HG03066 (cell line): ENCODE data around the gene DDX54.

Experiments used
- ATAC-seq: cut with Tn5 transposase; IDR thresholded peaks from one replicate; pipeline ENCODE4 v1.9.1; 2021; ENCODE audit warnings: low read depth; ENCODE audit not compliant: unreplicated experiment

The DDX54 gene

DNA sequence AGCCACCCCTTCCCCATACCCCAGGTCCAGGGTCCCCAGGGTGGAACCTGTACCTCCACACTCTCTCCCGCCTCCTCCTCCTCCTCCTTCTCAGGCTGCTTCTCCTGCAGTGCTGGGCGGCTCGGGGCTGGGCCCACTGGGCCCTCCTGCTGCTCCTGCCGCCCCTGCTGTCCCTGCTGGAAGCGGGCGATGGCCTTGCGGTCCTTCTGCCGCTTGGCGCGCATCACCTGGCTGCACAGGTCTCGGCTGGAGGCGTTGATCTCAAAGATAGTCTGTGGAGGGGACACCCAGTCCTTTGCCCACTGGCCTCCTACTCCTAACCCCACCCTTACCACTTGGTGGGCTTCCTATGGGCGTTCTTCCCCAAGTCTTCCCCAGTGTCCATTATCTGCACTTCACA, 21.3 kb downstream of the DDX54 start:
- ATAC-seq: no peak

- ATAC-seq: no peak
These were observed 22.3 kb downstream of the DDX54 start for GRCh38 chr12:113163030-113163360.

DNA sequence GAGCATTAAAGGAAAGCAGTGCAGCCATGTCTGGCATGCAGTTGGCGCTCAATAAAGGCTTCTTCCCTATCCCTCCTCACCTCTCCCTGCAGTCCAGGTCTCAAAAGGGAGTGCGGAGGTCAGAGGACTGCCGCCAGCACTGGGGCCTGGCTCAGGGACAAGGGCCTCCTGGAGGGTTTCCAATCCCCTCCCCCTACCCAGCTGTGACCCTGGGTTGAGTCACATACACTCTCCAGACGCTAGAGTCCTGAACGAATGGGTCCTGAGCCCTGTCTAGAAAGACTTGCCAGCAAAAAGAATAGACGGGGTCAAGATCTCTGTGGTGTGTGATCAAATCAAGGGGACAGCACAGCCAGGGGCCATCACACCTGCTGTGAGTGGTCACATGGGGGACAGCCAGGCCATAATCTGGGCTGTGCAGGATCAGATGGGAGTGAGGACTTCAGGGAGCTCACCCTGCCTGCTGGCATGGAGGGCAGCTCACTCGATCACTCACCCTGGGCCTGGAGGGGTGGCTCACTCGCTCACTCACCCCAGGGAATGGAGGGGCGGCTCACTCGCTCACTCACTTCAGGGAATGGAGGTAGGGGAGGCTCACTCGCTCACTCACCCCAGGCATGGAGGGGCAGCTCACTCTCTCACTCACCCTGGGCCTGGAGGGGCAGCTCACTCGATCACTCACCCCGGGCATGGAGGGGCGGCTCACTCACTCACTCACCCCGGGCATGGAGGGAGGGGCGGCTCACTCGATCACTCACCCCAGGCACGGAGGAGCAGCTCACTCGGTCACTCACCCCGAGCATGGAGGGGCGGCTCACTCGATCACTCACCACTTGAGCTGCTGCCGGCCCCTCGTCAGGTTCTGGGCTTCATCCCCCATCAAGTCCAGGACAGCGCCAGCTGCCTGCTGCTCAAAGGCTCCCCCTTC, 22.9 kb downstream of the DDX54 start:
- no peak for ATAC-seq

- ATAC-seq: no peak
These were observed 23.8 kb downstream of the DDX54 start for GRCh38 chr12:113161415-113162016.

DNA sequence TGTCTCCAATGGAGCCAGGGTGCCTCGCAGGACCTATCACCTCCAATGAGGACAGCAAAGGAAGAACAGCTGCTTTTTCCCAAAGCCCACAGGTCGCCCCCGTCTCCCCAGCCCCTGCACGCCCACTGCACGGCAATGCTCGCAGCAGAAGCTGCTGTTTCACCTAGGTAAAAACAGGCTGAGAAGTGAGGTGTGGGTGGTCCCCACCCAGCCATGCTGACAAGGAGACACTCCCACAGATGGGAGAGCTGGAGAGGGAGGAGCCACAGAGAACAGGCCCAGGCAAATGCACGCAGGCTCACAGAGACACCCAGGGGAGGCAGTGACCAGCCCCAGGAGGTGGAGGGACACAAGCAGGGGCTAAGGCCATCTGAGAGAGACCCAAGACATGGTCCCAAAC, 25.3 kb downstream of the DDX54 start:
- ATAC-seq: no peak

DNA sequence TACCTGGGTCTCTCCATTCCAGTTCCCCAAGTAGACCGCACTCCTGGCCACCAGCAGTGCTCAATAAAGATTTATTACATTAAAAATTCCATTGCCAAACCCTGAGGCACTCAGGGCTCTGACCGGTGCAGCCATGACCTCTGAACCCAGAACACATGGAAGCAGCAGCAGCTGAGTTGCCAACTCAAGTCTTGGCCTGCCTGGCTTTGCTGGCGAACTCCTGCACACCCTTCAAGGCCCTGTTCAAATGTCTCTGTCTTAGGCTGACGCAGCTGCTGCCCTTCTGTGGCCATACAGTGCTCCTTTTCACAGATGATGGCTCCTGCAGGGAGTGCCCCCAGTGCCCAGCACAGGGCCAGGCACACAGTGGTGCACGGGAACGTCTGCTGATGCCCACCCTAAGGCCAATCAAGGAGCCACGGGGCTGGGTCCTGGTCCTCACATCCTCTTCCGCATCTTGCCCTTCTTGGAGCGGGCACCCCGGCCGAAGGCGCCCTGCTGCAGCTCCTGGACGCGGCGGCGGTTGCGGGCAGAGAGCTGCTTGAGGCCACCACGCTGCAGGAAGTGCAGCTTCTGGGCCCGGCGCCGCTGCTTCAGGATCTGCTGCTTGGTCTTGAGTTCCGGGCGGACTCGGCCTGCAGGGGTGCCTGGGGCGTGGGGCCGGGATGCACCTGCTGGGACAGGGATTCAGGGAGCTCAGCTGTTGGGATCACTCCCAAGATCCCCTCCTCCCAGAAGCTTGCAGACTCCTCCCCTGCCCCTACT, 26.7 kb downstream of the DDX54 start:
- no peak for ATAC-seq

DNA sequence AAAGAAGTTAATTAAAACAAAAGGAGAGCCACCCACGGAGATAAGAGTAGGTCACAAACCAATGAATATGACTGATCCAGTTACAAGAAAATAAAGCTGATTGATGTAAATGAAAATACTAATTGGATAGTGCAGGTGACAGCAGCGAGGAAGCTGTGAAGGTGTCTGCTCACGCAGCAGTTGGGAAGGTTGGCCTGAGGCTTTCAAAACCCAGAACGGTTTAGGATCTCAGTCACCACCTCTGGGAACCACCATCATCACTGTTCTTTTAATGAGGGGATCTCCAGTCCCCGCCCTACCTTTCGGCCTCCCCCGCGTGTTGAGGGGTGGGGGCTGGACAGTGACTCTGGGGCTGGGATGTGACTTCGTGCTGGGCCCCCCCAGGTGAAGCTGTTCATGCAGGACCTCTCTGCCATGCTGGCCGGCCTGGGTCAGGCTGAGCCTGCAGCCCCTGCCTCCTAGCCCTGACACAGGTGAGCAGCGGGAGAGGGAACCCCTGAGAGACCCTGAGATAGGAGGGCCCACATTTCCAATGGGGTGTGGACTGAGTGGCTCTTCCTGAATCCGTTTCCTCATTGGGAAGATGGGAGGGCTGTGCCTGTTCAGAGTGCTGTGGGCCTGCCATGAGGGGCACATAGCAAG, 27.9 kb downstream of the DDX54 start:
- ATAC-seq: no peak

DNA sequence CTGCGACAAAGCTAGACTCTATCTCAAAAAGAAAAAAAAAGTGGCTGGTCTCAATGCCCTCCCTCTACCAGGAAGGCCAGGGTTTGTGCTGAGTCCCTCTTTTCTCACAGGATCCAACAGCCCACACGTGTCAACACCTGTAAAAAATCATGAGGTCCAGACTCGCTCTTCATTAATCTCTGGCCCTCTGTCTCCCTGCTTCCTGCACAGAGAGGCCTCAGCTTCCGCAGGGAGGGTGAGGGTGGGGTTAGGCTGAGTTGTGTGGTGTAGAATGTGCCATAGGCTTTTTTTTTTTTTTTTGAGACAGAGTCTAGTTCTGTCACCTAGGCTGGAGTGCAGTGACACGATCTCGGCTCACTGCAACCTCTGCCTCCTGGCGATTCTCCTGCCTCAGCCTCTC, 29.6 kb downstream of the DDX54 start:
- no peak for ATAC-seq

GRCh38 chr12:113155060-113155459, 30.2 kb downstream of the DDX54 start:
- ATAC-seq: no peak

- no peak for ATAC-seq
These were observed 30.8 kb downstream of the DDX54 start for GRCh38 chr12:113154351-113154973.

DNA sequence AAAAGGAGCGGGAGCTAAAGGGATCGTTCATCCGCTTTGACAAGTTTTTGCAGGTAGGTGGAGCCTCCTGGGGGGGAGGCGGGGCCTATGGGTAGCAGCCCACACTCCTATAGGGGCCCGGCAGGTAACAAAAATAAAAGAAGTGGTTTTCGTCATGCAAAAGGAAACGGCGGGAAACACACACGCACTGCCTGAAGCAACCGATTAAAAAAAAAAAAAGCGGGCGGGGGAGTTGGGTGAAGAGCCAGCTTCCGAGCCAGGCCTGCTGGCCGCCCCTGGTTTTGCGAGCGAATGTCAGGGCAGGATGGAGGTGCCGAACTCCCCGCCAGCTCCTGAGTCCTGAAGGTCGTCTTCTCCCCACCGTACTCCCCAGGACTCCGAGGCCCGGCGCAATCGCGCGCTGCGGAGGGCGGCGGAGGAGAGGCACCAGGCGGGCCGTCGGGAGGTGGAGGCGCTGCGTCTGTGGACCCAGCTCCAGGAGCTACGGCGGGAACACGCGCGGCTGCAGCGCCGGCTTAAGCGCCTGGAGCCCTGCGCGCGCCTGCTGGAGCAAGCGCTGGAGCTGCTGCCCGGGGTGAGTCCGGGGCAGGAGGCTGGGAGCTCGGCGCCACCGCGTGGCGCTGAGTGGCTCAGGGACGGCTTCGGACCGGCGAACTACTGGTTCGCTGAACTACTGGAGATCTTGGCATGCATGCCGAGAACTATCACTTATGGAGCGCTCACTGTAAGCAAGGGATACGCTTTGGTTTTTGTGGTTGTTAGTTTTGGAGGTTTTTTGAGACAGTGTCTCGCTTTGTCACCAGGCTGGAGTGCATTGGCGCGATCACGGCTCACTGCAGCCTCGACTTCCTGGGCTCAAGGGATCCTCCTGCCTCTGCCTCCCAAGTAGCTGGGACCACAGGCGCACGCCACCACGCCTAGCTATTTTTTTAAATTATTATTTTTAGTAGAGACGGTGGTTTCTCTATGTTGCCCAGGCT, 32.2 kb downstream of the DDX54 start:
- no peak for ATAC-seq

DNA sequence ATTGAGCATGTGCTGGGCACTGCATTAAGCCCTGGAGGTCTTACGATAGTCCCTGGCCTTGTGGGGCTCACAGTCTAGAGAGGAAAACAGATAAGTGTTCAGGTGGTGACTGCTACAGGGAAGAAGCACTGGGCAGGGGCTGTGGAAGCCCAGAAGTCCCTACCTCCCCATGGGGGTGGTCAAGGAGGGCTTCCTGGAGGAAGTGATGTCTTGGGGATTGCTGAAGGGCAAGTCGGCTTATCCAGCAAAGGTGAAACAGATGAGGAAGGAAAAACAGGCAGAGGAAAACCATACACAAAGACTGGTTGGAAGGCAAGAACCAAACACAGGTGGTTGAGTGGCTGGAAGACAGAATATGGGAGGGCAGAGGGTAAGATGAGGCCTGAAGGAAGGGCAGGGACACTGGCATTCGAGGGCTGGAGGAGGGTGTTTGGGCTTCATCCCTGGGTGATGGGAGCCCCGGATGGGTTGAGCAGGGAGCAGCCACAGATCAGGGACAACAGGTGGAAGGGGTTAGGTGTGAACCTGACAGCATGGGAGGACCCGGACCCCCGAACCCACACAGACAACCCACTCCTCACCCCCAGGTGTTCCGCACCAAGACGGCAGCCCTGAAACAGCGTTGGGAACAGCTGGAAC, 33.0 kb downstream of the DDX54 start:
- ATAC-seq: no peak

- ATAC-seq: no peak
These were observed 33.6 kb downstream of the DDX54 start for GRCh38 chr12:113151655-113152054.

GRCh38 chr12:113149361-113150150, 35.7 kb downstream of the DDX54 start, which contains the start of gene CFAP73:
TSS of gene CFAP73 (plus strand) at chr12:113149724. CDS start at chr12:113149858, 134 bp downstream.
- no peak for ATAC-seq

GRCh38 chr12:113146999-113147398, 38.3 kb downstream of the DDX54 start:
- ATAC-seq: no peak

- no peak for ATAC-seq
These were observed 39.3 kb downstream of the DDX54 start for GRCh38 chr12:113145720-113146551.

GRCh38 chr12:113144806-113145205, 40.5 kb downstream of the DDX54 start:
- no peak for ATAC-seq
